ENCODE measurements around the gene ARPC1B.
"Not testable (repeated sequence)": the region's sequence is repeated elsewhere in the genome, so short reads cannot be mapped to it uniquely, and the experiment has no call there.

Gene ARPC1B

GRCh38 chr7:99409806-99410205 is 35.3 kb downstream of the ARPC1B start:
- DNase-seq (ENCODE audit: low read depth), result no peak

- no peak for DNase-seq (ENCODE audit: low read depth)
Measured at GRCh38 chr7:99410635-99411034, 36.1 kb downstream of the ARPC1B start.

- peak; percentile 68 for DNase-seq (ENCODE audit: low read depth)
Measured at GRCh38 chr7:99415513-99416127, 41.1 kb downstream of the ARPC1B start.

GRCh38 chr7:99418260-99418659 is 43.7 kb downstream of the ARPC1B start:
- no peak for DNase-seq (ENCODE audit: low read depth)

GRCh38 chr7:99419323-99420021 is 44.9 kb downstream of the ARPC1B start:
- DNase-seq (ENCODE audit: low read depth), result no peak

GRCh38 chr7:99420213-99420612 is 45.7 kb downstream of the ARPC1B start:
- no peak for DNase-seq (ENCODE audit: low read depth)

GRCh38 chr7:99420986-99421385 is 46.5 kb downstream of the ARPC1B start:
- no peak for DNase-seq (ENCODE audit: low read depth)

GRCh38 chr7:99422186-99422585 is 47.7 kb downstream of the ARPC1B start:
- no peak for DNase-seq (ENCODE audit: low read depth)

- DNase-seq (ENCODE audit: low read depth), result no peak
Measured at GRCh38 chr7:99422625-99423024, 48.1 kb downstream of the ARPC1B start.

- no peak for DNase-seq (ENCODE audit: low read depth)
Measured at GRCh38 chr7:99424932-99425730, 50.6 kb downstream of the ARPC1B start.

- DNase-seq (ENCODE audit: low read depth), result no peak
Measured at GRCh38 chr7:99428972-99429566, 54.5 kb downstream of the ARPC1B start.

- DNase-seq (ENCODE audit: low read depth), result no peak
Measured at GRCh38 chr7:99429756-99430155, 55.2 kb downstream of the ARPC1B start.

GRCh38 chr7:99431756-99432540 is 57.4 kb downstream of the ARPC1B start:
- DNase-seq (ENCODE audit: low read depth), result not testable (repeated sequence)

- DNase-seq (ENCODE audit: low read depth), result no peak
Measured at GRCh38 chr7:99433158-99433557, 58.6 kb downstream of the ARPC1B start.

GRCh38 chr7:99437946-99438572 is 63.5 kb downstream of the ARPC1B start:
- no peak for DNase-seq (ENCODE audit: low read depth)

GRCh38 chr7:99438573-99439480 is 64.3 kb downstream of the ARPC1B start, which contains the start of the genes CPSF4 and PTCD1:
TSS of gene CPSF4 (plus strand) at chr7:99438943. CDS start at chr7:99439083, 140 bp downstream.
TSS of gene PTCD1 (minus strand) at chr7:99438798. CDS start at chr7:99435242, 3,556 bp downstream.
- DNase-seq (ENCODE audit: low read depth), result peak; percentile 97

- peak; percentile 55 for DNase-seq (ENCODE audit: low read depth)
Measured at GRCh38 chr7:99440195-99440594, 65.7 kb downstream of the ARPC1B start.

All from EH (cell line).